Neural progenitor cell (in vitro differentiated cells): ENCODE results near the gene DDX52.

Source experiments
- EZH2 ChIP-seq: fragments of 200-600 bp; sonication (generic); IDR thresholded peaks from 2 replicates; pipeline ENCODE4 v1.6.1; 2017; ENCODE audit warnings: antibody characterized with exemption, mild to moderate bottlenecking, moderate library complexity
- EZH2phosphoT487 ChIP-seq: fragments of 200-600 bp; sonication (generic); IDR thresholded peaks from 2 replicates; pipeline ENCODE4 v1.6.1; 2017; ENCODE audit warnings: antibody characterized with exemption
- TF ChIP-seq, protein P1 (sequence below): fragments of 200-600 bp; sonication (generic); IDR thresholded peaks from 2 replicates; pipeline ENCODE4 v1.5.1; 2017; ENCODE audit warnings: antibody characterized with exemption, mild to moderate bottlenecking

- TF ChIP-seq, protein P1, sequence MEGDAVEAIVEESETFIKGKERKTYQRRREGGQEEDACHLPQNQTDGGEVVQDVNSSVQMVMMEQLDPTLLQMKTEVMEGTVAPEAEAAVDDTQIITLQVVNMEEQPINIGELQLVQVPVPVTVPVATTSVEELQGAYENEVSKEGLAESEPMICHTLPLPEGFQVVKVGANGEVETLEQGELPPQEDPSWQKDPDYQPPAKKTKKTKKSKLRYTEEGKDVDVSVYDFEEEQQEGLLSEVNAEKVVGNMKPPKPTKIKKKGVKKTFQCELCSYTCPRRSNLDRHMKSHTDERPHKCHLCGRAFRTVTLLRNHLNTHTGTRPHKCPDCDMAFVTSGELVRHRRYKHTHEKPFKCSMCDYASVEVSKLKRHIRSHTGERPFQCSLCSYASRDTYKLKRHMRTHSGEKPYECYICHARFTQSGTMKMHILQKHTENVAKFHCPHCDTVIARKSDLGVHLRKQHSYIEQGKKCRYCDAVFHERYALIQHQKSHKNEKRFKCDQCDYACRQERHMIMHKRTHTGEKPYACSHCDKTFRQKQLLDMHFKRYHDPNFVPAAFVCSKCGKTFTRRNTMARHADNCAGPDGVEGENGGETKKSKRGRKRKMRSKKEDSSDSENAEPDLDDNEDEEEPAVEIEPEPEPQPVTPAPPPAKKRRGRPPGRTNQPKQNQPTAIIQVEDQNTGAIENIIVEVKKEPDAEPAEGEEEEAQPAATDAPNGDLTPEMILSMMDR: peak; percentile 11
- no peak for TF ChIP-seq EZH2
- no peak for TF ChIP-seq EZH2phosphoT487
Observed at GRCh38 chr17:37659925-37660324, 16.7 kb upstream of the DDX52 start.
